ENCODE results near the gene KATNB1.

The KATNB1 gene

GRCh38 chr16:57735755-57736418, at the start of gene KATNB1:
KATNB1 (plus strand) TSS chr16:57735770; CDS start chr16:57737244, 1,474 bp downstream.
- DNase-seq, result no peak

- DNase-seq, result no peak
These were observed 49.0 kb upstream of the KATNB1 start for GRCh38 chr16:57686577-57686976.

GRCh38 chr16:57687363-57687929, 48.1 kb upstream of the KATNB1 start:
- no peak for DNase-seq

- no peak for DNase-seq
These were observed 47.0 kb upstream of the KATNB1 start for GRCh38 chr16:57688487-57688986.

GRCh38 chr16:57688987-57689761, 46.4 kb upstream of the KATNB1 start:
- DNase-seq, result peak; percentile 91

- DNase-seq, result peak; percentile 100
These were observed 45.6 kb upstream of the KATNB1 start for GRCh38 chr16:57689762-57690558.

GRCh38 chr16:57690782-57691471, 44.6 kb upstream of the KATNB1 start:
- no peak for DNase-seq

GRCh38 chr16:57692636-57693035, 42.9 kb upstream of the KATNB1 start:
- no peak for DNase-seq

GRCh38 chr16:57693550-57693949, 42.0 kb upstream of the KATNB1 start:
- no peak for DNase-seq

GRCh38 chr16:57694231-57694724, 41.3 kb upstream of the KATNB1 start:
- DNase-seq, result no peak

GRCh38 chr16:57694725-57695679, 40.6 kb upstream of the KATNB1 start, which contains the start of gene DRC7:
DRC7 (plus strand) TSS chr16:57694806; CDS start chr16:57697950, 3,144 bp downstream.
- DNase-seq, result peak; percentile 89

GRCh38 chr16:57695680-57696069, 39.9 kb upstream of the KATNB1 start:
- DNase-seq, result no peak

GRCh38 chr16:57696240-57696639, 39.3 kb upstream of the KATNB1 start:
- DNase-seq, result no peak

- no peak for DNase-seq
These were observed 37.6 kb upstream of the KATNB1 start for GRCh38 chr16:57697896-57698537.

- DNase-seq, result no peak
These were observed 36.7 kb upstream of the KATNB1 start for GRCh38 chr16:57698812-57699405.

- DNase-seq, result no peak
These were observed 36.1 kb upstream of the KATNB1 start for GRCh38 chr16:57699481-57699880.

GRCh38 chr16:57699899-57700298, 35.7 kb upstream of the KATNB1 start:
- no peak for DNase-seq

- no peak for DNase-seq
These were observed 34.6 kb upstream of the KATNB1 start for GRCh38 chr16:57700781-57701551.

- DNase-seq, result no peak
These were observed 33.7 kb upstream of the KATNB1 start for GRCh38 chr16:57701759-57702371.
